HG03520 (cell line): ENCODE data around the gene CCNQ.

ENCODE experiments used
- ATAC-seq: cut with Tn5 transposase; IDR thresholded peaks from one replicate; pipeline ENCODE4 v1.9.1; 2021; ENCODE audit warnings: mild to moderate bottlenecking, moderate library complexity; ENCODE audit not compliant: unreplicated experiment

The CCNQ gene

GRCh38 chrX:153578200-153578835, 20.6 kb downstream of the CCNQ start:
- ATAC-seq: no peak

GRCh38 chrX:153576961-153577360, 22.0 kb downstream of the CCNQ start:
- no peak for ATAC-seq

GRCh38 chrX:153576239-153576870, 22.6 kb downstream of the CCNQ start:
- ATAC-seq: no peak

GRCh38 chrX:153573984-153574383, 25.0 kb downstream of the CCNQ start:
- ATAC-seq: no peak

- no peak for ATAC-seq
Observed at GRCh38 chrX:153572601-153573000, 26.3 kb downstream of the CCNQ start.

GRCh38 chrX:153571534-153571908, 27.4 kb downstream of the CCNQ start:
- ATAC-seq: no peak

GRCh38 chrX:153569475-153569874, 29.5 kb downstream of the CCNQ start:
- ATAC-seq: no peak

GRCh38 chrX:153568451-153569011, 30.4 kb downstream of the CCNQ start:
- ATAC-seq: no peak

GRCh38 chrX:153565996-153566580, 32.9 kb downstream of the CCNQ start:
- no peak for ATAC-seq

- no peak for ATAC-seq
Observed at GRCh38 chrX:153564047-153564606, 34.8 kb downstream of the CCNQ start.

GRCh38 chrX:153562546-153562945, 36.4 kb downstream of the CCNQ start:
- ATAC-seq: no peak

GRCh38 chrX:153561337-153561736, 37.6 kb downstream of the CCNQ start:
- no peak for ATAC-seq

- no peak for ATAC-seq
Observed at GRCh38 chrX:153560466-153560865, 38.5 kb downstream of the CCNQ start.

GRCh38 chrX:153560000-153560399, 38.9 kb downstream of the CCNQ start:
- no peak for ATAC-seq

- ATAC-seq: no peak
Observed at GRCh38 chrX:153557618-153558355, 41.2 kb downstream of the CCNQ start.

- no peak for ATAC-seq
Observed at GRCh38 chrX:153556767-153557166, 42.2 kb downstream of the CCNQ start.

GRCh38 chrX:153554519-153555167, 44.3 kb downstream of the CCNQ start:
- no peak for ATAC-seq

GRCh38 chrX:153551135-153551534, 47.8 kb downstream of the CCNQ start:
- ATAC-seq: no peak

GRCh38 chrX:153549807-153550206, 49.1 kb downstream of the CCNQ start:
- ATAC-seq: no peak

GRCh38 chrX:153549231-153549630, 49.7 kb downstream of the CCNQ start:
- ATAC-seq: no peak

GRCh38 chrX:153547195-153547594, 51.7 kb downstream of the CCNQ start:
- ATAC-seq: no peak
